SIG-M5 (cell line): Measurements from ENCODE around the gene CTNNA2.
"Not testable (repeated sequence)": the region's sequence is repeated elsewhere in the genome, so short reads cannot be mapped to it uniquely, and the experiment has no call there.

ENCODE experiments used
- DNase-seq: peaks from one replicate; lab custom pipeline; 2025; lab: John Stamatoyannopoulos, UW

Gene CTNNA2

DNA sequence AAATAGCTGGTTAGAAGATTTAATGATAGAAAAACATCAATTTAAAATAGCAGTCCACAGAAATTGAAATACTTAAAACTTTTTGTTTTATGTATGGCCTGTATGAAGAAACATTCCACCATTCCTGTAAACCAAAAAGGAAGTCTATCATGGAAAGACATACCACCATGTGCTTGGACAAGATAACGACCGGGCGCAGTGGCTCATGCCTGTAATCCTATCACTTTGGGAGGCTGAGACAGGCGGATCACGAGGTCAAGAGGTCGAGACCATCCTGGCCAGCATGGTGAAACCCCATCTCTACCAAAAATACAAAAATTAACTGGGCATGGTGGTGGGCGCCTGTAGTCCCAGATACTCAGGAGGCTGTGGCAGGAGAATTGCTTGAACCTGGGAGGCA is 519.8 kb downstream of the CTNNA2 start:
- DNase-seq: not testable (repeated sequence)

- DNase-seq: no peak
These were observed 523.0 kb downstream of the CTNNA2 start for GRCh38 chr2:80035749-80036285.

DNA sequence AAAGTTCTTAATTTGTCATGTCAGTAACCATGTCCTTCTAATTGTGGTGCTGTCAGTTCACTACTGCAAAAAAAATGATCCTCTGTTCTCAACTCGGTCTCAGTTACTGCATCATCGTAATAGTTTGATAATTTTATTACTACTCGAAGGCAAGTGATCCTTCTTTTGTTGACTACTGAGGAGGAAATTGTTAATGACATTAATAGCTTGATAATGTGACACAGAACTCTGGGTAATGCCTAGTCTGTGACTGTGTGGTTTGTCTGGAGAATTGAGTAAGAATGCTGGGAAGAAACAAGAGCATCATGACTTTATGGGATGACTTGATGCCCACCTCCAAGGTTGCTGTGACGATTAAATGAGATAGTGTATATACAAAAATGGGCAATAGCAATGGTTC is 524.5 kb downstream of the CTNNA2 start:
- no peak for DNase-seq

GRCh38 chr2:80040226-80040625 is 527.4 kb downstream of the CTNNA2 start:
- no peak for DNase-seq

- no peak for DNase-seq
These were observed 529.8 kb downstream of the CTNNA2 start for GRCh38 chr2:80042635-80043034.

GRCh38 chr2:80048296-80048695 is 535.4 kb downstream of the CTNNA2 start:
- DNase-seq: no peak

- no peak for DNase-seq
These were observed 537.4 kb downstream of the CTNNA2 start for GRCh38 chr2:80050246-80050645.

DNA sequence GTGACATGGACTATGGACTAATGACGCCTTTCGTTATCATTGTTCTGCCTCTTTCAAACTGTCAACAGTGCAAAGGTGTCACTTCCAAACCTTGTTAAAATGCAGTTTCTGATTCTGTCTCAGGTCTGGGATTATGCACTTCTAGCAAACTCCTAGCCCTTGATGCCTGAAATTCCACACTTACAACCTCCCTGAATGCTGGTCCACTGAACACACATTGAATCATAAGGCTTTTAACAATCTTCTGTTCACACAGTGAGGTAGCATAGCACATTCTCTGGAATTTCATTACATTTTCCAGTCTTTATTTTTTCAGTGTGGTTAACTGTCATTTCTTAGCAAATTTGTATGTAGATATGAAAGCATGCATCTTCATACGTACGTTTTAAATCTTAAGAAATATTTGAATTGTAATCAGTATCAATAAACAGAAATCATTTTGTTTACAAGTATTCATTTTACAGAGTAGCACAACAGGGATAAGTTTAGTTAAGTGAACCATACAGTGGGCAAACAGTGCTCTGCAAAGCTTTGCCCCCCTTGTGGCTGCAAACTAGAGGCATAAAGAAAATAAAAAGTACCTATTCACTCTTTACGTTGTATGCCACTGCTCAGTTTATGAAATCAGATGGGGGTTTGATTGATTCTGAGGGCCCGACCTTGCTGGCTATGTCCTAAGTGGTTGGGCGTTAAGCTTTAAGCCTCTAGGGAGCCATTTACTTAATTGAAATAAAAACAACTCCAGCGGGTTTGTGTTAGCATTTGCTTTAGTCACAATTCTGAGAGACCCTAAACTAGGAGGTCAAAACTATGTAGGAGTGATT is 540.9 kb downstream of the CTNNA2 start:
- DNase-seq: no peak

DNA sequence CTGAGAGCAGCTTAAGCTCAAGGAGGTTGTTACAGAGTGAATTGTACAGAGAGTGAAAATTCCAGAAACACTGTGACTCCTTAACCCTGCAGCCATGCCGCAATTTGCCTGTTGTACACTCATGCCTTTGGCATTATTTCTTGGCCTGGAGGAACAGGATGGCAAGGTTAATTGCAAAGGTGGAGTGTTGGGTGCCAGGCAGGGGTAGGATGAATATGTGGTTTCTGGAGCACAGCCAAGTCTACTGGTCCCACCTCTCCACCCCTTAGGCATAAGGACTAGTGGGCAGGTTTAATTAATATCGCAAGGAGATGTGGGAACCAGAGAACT is 541.5 kb downstream of the CTNNA2 start:
- no peak for DNase-seq

- DNase-seq: no peak
These were observed 545.1 kb downstream of the CTNNA2 start for GRCh38 chr2:80057956-80058355.

DNA sequence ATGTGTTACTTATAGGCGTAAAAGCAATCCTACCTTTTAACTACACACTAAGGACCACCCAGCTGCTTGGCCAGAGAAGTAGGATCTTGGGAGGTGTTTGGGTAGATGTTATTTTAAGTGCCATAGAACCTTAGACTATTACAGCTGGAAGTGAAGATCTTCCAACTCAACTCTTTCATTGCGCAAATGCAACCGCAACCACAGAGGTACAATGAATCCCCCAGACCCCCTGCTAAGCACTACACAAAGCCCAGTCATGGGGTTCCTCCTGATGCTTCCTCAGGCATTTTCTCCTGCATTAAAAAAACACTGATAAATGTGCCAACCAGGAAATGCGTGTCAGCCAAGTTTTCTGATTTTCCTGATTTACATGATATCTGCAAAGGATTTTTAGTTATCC is 545.7 kb downstream of the CTNNA2 start:
- DNase-seq: no peak

DNA sequence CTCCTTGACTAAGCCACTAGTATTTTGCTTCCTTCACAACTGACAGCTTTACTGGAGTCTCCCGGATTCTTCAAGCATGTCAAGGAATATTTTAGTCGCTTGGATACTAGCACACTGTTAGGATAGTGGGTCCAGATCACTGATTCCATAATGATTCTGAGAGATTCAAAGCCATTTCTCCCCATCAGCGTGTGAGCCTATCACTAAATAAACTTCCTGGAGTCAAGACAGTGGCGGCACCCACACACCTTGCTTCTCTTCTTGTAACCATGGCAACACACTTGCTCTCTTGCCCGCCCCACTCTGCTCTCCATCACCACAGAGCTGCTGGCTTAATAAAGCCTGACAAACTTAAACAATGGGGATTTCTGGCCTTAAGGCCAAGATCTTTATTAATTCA is 546.6 kb downstream of the CTNNA2 start:
- no peak for DNase-seq

DNA sequence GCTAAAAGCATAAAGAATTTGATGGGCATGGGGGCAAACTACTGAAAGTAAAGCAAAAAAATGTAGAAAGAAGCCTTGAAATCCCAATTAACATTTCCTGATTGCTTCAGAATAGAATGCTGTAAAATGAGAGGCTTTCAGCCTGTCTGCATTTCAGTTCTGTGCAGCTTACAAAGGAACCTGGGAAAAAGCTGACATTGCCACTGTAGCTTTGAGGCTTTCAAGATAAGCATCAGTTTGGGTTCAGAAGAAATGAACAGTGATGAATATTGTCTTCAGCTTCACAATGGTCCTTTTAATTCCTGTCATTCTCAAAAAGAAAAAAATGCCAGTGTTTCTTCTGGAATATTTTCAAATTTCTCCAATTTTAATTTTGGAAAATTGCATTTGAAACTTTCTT is 549.0 kb downstream of the CTNNA2 start:
- no peak for DNase-seq

DNA sequence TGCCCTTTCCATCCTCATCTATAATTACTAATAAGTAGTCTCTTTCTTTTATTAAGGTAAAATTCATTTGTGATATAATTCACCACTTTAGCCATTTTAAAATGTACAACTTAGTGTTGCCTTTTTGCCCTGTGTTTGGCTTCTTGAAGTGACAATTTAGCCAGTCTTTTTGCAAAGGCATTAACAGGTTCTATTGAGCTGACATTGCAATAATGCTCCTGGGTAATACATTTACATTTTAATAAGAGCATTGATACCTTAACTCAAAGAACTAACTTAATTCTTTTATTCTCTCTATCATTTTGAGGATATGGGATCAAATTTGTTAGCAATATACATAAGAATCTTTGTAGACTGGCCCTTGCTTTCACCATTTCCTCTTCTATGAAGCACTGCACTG is 549.4 kb downstream of the CTNNA2 start:
- DNase-seq: no peak

- no peak for DNase-seq
These were observed 555.3 kb downstream of the CTNNA2 start for GRCh38 chr2:80068038-80068731.

- no peak for DNase-seq
These were observed 557.7 kb downstream of the CTNNA2 start for GRCh38 chr2:80070587-80070986.

- DNase-seq: no peak
These were observed 559.1 kb downstream of the CTNNA2 start for GRCh38 chr2:80071941-80072340.

DNA sequence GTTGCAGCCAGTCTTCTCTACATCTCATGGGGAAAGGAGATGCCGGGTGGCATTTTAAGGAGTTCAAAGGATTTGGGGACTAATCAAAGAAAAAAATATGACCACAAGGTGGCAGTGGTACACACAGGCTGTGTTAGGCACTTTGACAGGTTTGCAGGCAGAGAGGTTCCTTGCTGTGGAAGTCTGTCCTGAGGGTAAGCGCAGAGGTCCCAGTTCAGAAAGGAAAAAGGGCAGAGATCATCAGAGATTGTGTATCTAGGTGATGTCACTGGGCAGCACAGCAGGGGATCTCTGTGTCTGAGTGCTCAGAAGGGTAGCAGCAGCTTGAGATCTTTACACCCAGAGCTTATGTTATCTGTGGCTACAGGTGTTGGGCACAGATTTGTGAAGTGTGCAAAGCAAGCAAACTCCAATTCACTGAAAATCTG is 560.3 kb downstream of the CTNNA2 start:
- no peak for DNase-seq

- DNase-seq: no peak
These were observed 561.6 kb downstream of the CTNNA2 start for GRCh38 chr2:80074321-80075070.

- no peak for DNase-seq
These were observed 562.9 kb downstream of the CTNNA2 start for GRCh38 chr2:80075719-80076118.

DNA sequence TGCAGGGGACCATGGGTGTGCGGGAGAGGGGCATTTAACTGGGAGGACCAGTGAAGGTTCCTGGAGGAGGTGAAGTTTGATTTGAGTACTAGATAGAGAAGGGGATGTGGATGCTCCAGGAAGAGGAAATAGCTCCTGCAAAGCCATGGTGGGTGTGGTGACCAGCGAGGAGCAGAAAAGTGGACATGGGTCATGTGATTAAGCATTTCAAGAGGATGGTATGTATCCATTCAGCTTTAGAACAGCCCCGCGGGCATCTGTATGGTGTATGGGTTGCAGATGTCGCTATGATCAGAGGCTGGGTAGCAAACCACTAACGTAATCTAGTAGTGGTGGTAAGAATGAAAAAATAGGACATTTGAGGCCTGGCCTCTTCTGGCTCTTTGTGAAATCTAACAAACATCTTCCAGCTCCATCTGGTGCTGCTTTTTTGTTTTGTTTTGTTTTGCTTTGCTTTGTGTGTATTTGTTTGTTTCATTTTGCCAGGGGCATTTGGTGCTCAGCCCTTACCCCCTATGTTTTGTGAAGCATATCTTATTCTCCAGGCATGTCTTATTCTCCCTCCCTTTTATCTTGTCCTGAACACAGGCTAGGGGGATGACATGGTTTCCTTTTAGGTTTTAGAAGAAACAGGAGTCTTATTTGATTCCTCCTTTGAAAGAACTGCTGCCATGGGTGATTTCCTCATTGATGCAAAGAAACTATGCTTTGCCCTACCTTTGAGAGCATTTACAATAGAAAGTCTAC is 565.6 kb downstream of the CTNNA2 start:
- DNase-seq: no peak

GRCh38 chr2:80080957-80081356 is 568.1 kb downstream of the CTNNA2 start:
- no peak for DNase-seq
